ENCODE measurements around the gene LRRC42.

- TF ChIP-seq CTCF (IDR thresholded peaks at IDR 0.05) (no peak), POLR2AphosphoS5 (IDR thresholded peaks at IDR 0.05) (no peak), POLR2A (IDR thresholded peaks at IDR 0.05) (no peak)
Measured at GRCh38 chr1:53966794-53967193, 20.6 kb downstream of the LRRC42 start.
